Heart left ventricle (tissue), 16 donors: ENCODE results near the gene HTATSF1. TPM values are rescaled to one million over a fixed set of nuclear protein-coding genes. Genes with fewer than 3 reads are reported as not detected.
A peak's percentile ranks its signal among the peaks of the same experiment; 100 is the strongest.

Experiments
- ATAC-seq, 4 donors: fragments of 200-7000 bp; cut with Tn5 transposase; one replicate each; pipeline ENCODE4 v1.9.1; 2020 to 2022; ENCODE audit warnings: moderate library complexity in 4 of 4, mild to moderate bottlenecking in 3 of 4, moderate number of reproducible peaks in 1 of 4
- DNase-seq, 5 donors: peaks; one replicate each; pipeline ENCODE4 v3.0.0-alpha.2; 2020
- H3K27ac ChIP-seq, 12 donors: fragments of 200-600 bp; sonication (generic) in 4 of 12; one replicate each; pipeline versions ENCODE4 v1.5.0 to v1.8.0; 2016 to 2022; ENCODE audit warnings: mild to moderate bottlenecking in 2 of 12
- H3K27me3 ChIP-seq, 9 donors: fragments of 200-600 bp; sonication (generic) in 2 of 9; one replicate each; pipeline versions ENCODE4 v1.5.1 to v1.8.0; 2016 to 2022; ENCODE audit warnings: mild to moderate bottlenecking in 3 of 9
- H3K36me3 ChIP-seq, 9 donors: fragments of 200-600 bp; sonication (generic) in 2 of 9; one replicate each; pipeline versions ENCODE4 v1.5.0 to v1.8.0; 2018 to 2022; ENCODE audit warnings: mild to moderate bottlenecking in 2 of 9
- H3K4me1 ChIP-seq, 12 donors: fragments of 200-600 bp; sonication (generic) in 4 of 12; one replicate each; pipeline versions ENCODE4 v1.5.0 to v1.8.0; 2016 to 2022; ENCODE audit warnings: mild to moderate bottlenecking in 3 of 12
- H3K4me3 ChIP-seq, 12 donors: fragments of 200-600 bp; sonication (generic) in 4 of 12; one replicate each; pipeline versions ENCODE4 v1.5.0 to v1.8.0; 2017 to 2022; ENCODE audit warnings: mild to moderate bottlenecking in 9 of 12, moderate library complexity in 4 of 12
- H3K9me3 ChIP-seq, 12 donors: fragments of 200-600 bp; sonication (generic) in 4 of 12; one replicate each; pipeline versions ENCODE4 v1.5.0 to v1.8.0; 2016 to 2022; ENCODE audit warnings: mild to moderate bottlenecking in 1 of 12
- CTCF ChIP-seq, 12 donors: fragments of 200-600 bp; sonication (generic) in 4 of 12; IDR thresholded peaks; one replicate each; pipeline versions ENCODE4 v1.5.0 to v1.8.0; 2018 to 2022; ENCODE audit warnings: antibody characterized with exemption in 12 of 12, mild to moderate bottlenecking in 5 of 12
- POLR2A ChIP-seq, 2 donors: fragments of 450-650 bp; IDR thresholded peaks; one replicate each; pipeline ENCODE4 v1.6.1; 2017; ENCODE audit warnings: antibody characterized with exemption in 2 of 2, mild to moderate bottlenecking in 2 of 2, moderate library complexity in 2 of 2
- WGBS, 4 donors: extraction: QIAGEN DNeasy Blood & Tissue Kit in 2 of 4; methylation state at CpG; one replicate each; pipeline versions ENCODE4 v1.1.5 to v1.1.7; 2013 to 2018; 5-methylcytosine and 5-hydroxymethylcytosine counted together
- intact Hi-C, 10 donors: fragments of 100-400 bp; cut with DNase I; formaldehyde crosslinking; loops; one replicate each; pipeline versions ENCODE4 v1.11.1 to v1.14.2; 2022
- polyA plus RNA-seq, 2 donors: library from polyadenylated mRNA; stranded (reverse); fragments of 200-250 nt; gene quantifications; one replicate each; pipeline ENCODE4 v1.2.3, GENCODE V29; 2013
- total RNA-seq, 9 donors: library from RNA; depleted of rRNA in 2 of 9; stranded (reverse); fragments of >200 nt in 2 of 9; fragmentation: NEBNext Ultra II Directional in 3 of 9; extraction: Animal tissue kit (Norgen Biotek cat#: 25700) in 3 of 9; gene quantifications; one replicate each; pipeline versions ENCODE4 v1.1.0 to v1.2.4, GENCODE V29; 2016 to 2023
- donor health status: ischemic (EF 13 %, LVEDD 7.1; RV severe dilation, severe dysfunction).
- donor health status: healthy with polysubstance abuse.
- donor health status: DM: no; HTN: yes; CAD: no.
- donor health status: DM: no; HTN: no; CAD: no.
- donor health status: ischemic (EF 25% LVEDD 6.9; RV normal size, moderate dysfunction).
- donor health status: ischemic (EF 25% LVEDD 5.7; RV mildly dilated, moderate dysfunction).
- donor health status: healthy.
- donor health status: DM: yes; HTN: yes; CAD: no.
- donor health status: ischemic (EF 35%, LVEDD 5.7; RV mildly dilated, moderate dysfunction).
- donor health status: nonischemic (EF 11% LVEDD 7.7; RV severe dilation, severe dysfunction).
- donor health status: DM: yes; HTN: yes; CAD: no.
- donor health status: PGD.
- donor health status: ischemic (EF 29% LVEDD 5.4; RV normal size, mild dysfunction).
- donor health status: nonischemic (EF 23%, LVEDD 6.1; RV moderate dilation, normal function).

Gene HTATSF1
- total and polyA plus RNA-seq, 11 donors = 49.8 to 83.0 (median 63.2) TPM

- Histone ChIP-seq H3K36me3 (no peaks in the 10 kb centered on the region), H3K27me3 (peaks cover 0 to 40% (median 0%) of the 10 kb centered on the region in 9 donors), H3K4me1 (peaks cover 0 to 7% (median 0%) of the 10 kb centered on the region in 12 donors), H3K4me3 (no peak overlapping the region), H3K27ac (no peak overlapping the region), H3K9me3 (no peaks in the 10 kb centered on the region)
- ATAC-seq (no peak), DNase-seq (no peak)
- intact Hi-C loops = loop anchor here in 2 of 10 donors (10.0 kb wide), 2 partner anchors 228 to 338 kb away; no protein-coding TSS in a partner anchor
- 21 to 61% (median 31%) methylated on average over 1 of the region's 1 CpG for WGBS, 4 donors
- TF ChIP-seq CTCF (IDR thresholded peaks at IDR 0.05) (no peak), POLR2A (IDR thresholded peaks at IDR 0.05) (no peak)
These were observed 4.4 kb upstream of the HTATSF1 start for GRCh38 chrX:136493011-136493410.

GRCh38 chrX:136495043-136495442 lies 2.3 kb upstream of the HTATSF1 start:
- no peak overlapping the region for H3K4me3 ChIP-seq
- peaks cover 0 to 22% (median 0%) of the 10 kb centered on the region in 9 donors for H3K27me3 ChIP-seq

GRCh38 chrX:136496186-136496763 lies 1.1 kb upstream of the HTATSF1 start:
- TF ChIP-seq CTCF (IDR thresholded peaks at IDR 0.05) (no peak), POLR2A (IDR thresholded peaks at IDR 0.05) (no peak)
- ATAC-seq (peak in 1 of 4 donors; percentile 28), DNase-seq (no peak)
- H3K36me3 ChIP-seq = peaks cover 0 to 18% (median 13%) of the 10 kb centered on the region in 9 donors
- peaks cover 0 to 13% (median 0%) of the 10 kb centered on the region in 9 donors for H3K27me3 ChIP-seq
- H3K4me1 ChIP-seq = peaks cover 0 to 21% (median 4%) of the 10 kb centered on the region in 12 donors
- peak overlapping the region; percentile 89 to 98 (median 94) for H3K27ac ChIP-seq
- 2 to 43% (median 23%) methylated on average over 13 of the region's 13 CpGs for WGBS, 4 donors
- peak overlapping the region; percentile 36 to 95 (median 69) for H3K4me3 ChIP-seq
- H3K9me3 ChIP-seq = no peaks in the 10 kb centered on the region
- intact Hi-C loops = loop anchor here in 3 of 10 donors (2.0 to 10.0 kb wide), 4 partner anchors 31 to 469 kb away; no protein-coding TSS in a partner anchor

More at GRCh38 chrX:136495043-136495442, 2.3 kb upstream of the HTATSF1 start:
- ATAC-seq = no peak
- Histone ChIP-seq H3K36me3 (peaks cover 0 to 5% (median under 1%) of the 10 kb centered on the region in 9 donors), H3K4me1 (peaks cover 0 to 21% (median 4%) of the 10 kb centered on the region in 12 donors), H3K9me3 (no peaks in the 10 kb centered on the region), H3K27ac (no peak overlapping the region)
- no peak for TF ChIP-seq CTCF (IDR thresholded peaks at IDR 0.05)
- no peak for TF ChIP-seq POLR2A (IDR thresholded peaks at IDR 0.05)
- DNase-seq = no peak
- 72 to 85% (median 79%) methylated on average over 4 of the region's 4 CpGs for WGBS, 4 donors
- intact Hi-C loops = loop anchor here in 2 of 10 donors (5.0 to 10.0 kb wide), 3 partner anchors 230 to 468 kb away; no protein-coding TSS in a partner anchor

GRCh38 chrX:136496764-136497555 lies 432 bp upstream of the HTATSF1 start:
- peak; percentile 78 to 95 (median 92) for ATAC-seq
- 0 to 46% (median 22%) methylated on average over 63 to 111 of the region's 111 CpGs for WGBS, 4 donors
- intact Hi-C loops = loop anchor here in 3 of 10 donors (2.0 to 10.0 kb wide), 4 partner anchors 30 to 470 kb away; no protein-coding TSS in a partner anchor

More at GRCh38 chrX:136496764-136497555, 432 bp upstream of the HTATSF1 start:
- DNase-seq = peak; percentile 83 to 89 (median 86)
- H3K9me3 ChIP-seq = no peaks in the 10 kb centered on the region
- peaks cover 0 to 25% (median 20%) of the 10 kb centered on the region in 9 donors for H3K36me3 ChIP-seq
- H3K4me1 ChIP-seq = peaks cover 0 to 21% (median 4%) of the 10 kb centered on the region in 12 donors
- peak overlapping the region; percentile 89 to 98 (median 94) for H3K27ac ChIP-seq
- H3K27me3 ChIP-seq = peaks cover 0 to 9% (median 0%) of the 10 kb centered on the region in 9 donors
- H3K4me3 ChIP-seq = peak overlapping the region; percentile 46 to 95 (median 69)
- TF ChIP-seq CTCF (IDR thresholded peaks at IDR 0.05) (no peak), POLR2A (IDR thresholded peaks at IDR 0.05) (peak in 1 of 2 donors; percentile 16)
